Activated effector memory CD4-positive, alpha-beta T cell treated with anti-CD3 and anti-CD28 coated beads, Interleukin-2, amount 50 U/mL, for 16 hours (primary cell): ENCODE results near the gene PCBP4.

Experiments used
- DNase-seq: peaks from one replicate; pipeline ENCODE4 v3.0.0-alpha.2; 2020

The PCBP4 gene

DNA sequence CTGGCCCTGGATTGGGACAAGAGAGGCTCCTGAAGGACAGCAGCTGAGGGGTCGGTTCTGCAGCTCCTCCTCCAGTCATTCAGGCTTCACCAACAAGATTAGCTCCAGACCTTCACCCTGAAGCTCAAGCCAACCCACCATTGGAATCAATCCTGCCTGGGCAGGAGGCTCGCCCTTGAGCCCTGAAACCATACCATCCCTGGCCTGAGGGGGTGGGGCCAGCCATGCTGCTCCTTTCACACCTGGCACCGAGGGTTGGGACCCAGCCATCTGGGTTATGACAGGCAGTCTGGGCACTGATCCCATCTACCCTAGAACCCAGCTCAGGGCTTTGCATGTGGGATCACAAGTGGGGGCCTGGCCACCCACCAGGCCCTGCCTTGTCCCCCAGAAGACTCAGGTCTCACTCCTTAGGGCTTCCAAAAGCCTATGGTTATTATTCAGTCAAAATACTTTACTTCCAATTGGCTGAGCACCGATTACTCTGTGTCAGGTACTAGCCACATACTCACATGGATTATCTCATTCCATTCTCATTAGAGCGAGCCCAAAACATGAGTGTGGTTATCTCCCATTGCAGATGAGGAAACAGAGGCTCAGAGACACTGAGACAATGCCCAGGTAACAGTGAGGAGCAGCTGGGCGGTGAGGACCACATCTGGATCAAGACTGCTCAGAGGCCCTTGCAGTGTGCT is 3.5 kb upstream of the PCBP4 start:
- no peak for DNase-seq

GRCh38 chr3:51969841-51970240 is 2.6 kb upstream of the PCBP4 start:
- no peak for DNase-seq

DNA sequence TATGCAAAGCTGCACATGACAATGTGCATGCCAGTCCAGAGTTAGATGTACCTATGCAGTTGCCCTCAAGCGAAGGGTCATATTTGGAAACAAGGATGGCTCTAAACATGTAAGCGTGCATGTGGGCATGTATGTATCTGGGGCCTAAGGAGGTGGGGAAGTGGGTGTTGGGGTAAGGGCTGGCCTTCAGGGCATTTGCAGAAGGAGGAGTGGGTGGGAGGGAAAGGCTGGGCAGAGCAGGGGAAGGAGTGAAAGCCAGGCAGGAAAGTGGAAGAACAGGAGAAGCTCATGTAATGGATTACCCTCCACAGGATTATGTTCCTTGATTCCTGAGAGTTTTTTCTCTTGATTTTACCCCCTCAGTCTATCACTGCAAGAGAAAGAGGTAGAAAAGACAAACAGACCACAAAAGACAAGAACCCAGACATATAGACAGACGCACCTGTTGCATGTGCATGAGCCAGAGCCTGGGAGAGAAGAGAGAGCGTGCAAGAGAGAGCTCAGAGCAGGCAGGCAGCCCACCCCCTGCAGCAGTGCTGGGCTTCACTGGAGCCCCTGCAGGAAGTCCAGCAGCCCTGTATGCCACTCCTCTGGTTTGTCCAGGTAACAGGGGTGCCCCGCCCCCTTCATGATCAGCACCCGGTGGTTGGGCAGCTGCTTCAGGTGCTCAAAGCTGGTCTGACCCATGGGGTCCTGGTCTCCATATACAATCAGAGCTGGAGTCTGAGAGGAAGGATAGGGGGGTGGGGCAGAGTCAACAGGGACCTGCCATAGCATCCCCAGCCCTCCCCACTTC is 1.8 kb upstream of the PCBP4 start:
- DNase-seq = no peak

DNA sequence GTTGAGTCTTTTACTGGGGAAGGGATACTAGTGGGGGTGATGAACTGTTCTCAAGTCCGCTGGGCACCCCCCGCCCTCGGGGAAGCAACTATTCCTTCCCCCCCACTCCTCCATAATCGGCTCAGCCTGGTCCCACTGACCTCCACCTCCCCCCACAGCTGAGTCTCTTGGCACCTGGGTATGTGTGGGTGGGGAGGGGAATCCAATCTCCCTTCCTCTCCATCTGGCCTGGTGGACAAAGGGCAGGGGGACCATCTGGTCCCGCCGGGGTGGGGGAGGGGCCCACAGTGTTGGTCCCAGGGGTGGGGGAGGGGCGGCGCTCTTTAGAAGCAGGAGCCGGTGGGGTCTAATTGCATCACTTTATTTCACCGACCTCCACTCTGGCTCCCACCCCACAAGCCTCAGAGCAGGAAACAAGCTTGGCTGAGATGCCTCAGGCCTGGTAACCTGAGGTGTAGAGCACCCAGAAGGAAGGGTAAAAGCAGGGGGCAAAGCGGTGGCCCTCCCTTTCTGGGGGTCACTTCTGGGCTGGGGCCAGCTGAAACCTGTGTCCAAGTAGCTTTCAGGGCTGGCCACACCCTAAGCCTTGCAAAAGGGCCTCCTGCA is 1.0 kb upstream of the PCBP4 start:
- no peak for DNase-seq

GRCh38 chr3:51966922-51967383 is 301 bp downstream of the PCBP4 start:
- DNase-seq = no peak

GRCh38 chr3:51966486-51966885 is 768 bp downstream of the PCBP4 start:
- DNase-seq = no peak

DNA sequence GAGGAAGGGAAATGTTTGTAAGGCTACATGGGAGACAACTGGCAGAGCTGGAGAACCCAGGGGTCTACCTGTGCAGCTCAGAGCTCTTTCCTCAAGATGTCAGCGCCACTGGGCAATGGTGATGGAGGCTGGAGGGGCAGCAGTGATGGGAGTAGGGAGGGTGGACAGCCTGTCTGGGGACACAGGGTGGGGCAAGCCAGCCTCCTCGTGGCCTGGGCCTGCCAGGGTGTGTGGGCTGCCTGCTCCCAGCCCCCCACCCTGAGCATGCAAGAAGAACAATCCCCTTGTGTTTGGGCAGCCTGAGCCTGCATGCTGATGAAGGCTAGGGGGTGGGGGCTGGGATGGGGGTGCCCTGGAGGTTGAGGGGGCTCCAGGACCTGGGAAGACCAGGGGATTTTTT is 1.2 kb downstream of the PCBP4 start:
- no peak for DNase-seq

- DNase-seq = no peak
Measured at GRCh38 chr3:51964521-51964920, 2.7 kb downstream of the PCBP4 start.

- no peak for DNase-seq
Measured at GRCh38 chr3:51963951-51964451, 3.3 kb downstream of the PCBP4 start.

- DNase-seq = no peak
Measured at GRCh38 chr3:51962854-51963530, 4.3 kb downstream of the PCBP4 start.

DNA sequence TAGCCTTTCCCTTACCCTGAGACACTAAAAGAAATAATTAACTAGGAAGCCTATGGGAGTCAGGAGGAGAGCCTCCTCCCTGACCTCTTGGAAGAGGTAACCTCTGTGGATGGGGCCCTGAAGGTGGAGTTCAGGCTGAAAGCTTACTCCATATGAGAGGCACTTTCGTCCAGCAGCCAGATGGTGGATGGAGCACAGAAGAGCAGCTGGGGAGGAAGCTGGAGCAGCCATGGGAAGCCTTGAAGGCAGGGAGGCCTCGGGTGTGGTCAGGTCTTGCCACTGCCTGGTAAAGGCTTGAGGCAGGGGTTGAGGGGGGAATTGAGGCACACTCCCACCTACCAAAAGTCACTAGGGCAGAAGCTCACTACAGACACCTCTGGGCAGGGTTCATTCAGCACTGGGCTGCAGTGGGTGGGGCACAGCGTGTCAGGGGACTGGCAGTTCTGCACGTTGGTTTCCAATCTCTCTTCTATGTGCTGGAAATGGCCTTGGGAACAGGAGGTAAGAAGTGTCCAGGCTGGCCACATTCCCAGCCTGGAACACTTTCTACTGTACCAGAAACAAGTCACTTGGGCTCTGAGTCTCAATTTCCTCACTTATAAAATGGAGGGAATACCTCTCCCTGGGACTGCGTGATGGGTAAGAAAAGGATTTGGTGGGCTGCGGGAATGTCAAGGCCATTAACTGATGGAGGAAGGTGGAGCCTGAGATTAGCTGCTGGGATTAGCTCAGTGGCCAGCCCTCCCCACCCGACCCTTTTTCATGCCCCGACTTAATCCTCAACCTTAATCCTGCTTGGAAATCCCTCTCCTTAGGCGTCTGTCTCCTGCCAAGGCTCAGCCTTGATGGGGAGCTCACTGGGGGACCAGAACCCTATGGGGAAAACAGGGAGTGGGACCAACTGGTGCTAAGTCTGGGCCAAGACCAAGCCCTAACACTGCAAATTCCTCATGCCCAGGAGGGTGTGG is 5.4 kb downstream of the PCBP4 start:
- no peak for DNase-seq

GRCh38 chr3:51961011-51961410 is 6.2 kb downstream of the PCBP4 start:
- no peak for DNase-seq

- no peak for DNase-seq
Measured at GRCh38 chr3:51960386-51960785, 6.9 kb downstream of the PCBP4 start.

- DNase-seq = no peak
Measured at GRCh38 chr3:51959651-51960050, 7.6 kb downstream of the PCBP4 start.

DNA sequence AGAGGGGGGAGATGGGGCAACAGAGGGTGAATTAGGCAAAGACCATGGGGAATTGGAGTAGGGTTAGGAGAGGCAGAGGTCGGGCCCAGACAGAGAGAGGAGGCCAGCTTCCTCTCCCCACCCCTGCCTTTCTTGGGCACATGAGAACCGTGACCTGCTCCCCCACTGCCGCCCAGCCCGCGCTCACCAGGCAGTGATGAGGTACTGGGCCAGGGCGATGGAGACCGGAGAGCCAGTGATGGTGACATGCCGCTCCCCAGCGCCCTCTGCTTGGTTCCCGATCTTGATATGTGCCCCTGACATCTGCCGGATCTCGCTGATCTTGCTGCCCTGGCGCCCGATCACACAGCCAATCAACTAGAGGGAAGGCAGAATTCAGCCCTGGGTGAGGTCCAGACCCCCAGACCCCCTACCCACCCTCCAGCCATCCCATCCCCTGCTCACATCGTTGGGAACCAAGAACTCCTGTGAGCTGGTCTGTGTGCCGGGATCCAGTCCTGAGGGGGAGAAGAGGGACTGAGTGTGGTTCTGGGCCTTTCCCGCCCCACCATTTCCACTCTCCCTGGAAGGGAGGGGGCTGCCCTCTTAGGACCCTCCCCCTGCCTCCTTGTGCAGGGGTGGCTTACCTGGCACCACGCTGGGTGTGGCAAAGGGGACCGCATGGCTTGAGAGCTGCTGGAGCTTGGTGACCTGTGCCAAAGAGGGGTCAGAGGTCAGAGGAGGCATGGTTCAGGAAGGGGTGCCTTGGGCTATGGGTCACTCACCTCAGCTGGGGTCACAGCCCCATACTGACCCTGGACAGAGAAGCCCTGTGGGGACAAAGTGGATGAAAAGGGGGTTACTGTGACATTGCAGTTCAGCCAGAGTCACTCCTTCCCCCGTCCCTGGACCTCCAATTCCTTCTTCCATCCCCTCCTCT is 8.4 kb downstream of the PCBP4 start:
- no peak for DNase-seq

DNA sequence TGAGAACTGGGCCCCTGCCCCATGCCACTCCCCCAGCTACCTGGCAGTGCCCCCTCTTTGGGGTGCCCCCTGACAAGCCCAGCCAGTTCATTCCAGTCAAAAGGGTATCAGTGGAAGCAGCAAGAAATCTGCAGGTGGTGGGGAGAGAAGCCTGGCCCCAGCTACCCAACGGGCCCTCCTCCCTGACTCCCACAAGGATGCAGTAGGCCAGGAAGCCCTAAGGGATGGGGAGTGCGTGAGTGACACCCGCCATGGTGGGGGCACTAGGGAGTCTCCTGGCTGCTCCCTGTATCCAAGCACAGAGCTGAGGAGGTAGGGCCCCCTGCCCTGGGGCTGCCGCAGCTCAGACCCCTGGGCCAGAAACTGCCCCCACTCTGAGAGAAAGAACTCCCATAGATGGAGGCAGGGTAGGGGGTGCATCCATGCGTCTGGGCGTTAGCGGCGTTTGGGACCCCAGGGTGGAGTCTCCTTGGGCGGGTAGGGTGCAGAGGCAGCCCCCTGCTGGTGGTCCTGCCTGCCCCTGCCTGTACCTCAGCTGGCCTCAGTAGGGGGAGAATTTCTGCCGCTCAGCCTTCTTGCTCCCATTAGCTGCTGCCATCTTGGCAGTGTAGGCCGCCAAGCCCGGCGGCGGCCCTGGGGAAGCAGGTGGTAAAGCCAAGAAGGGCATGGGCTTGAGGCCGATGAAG is 9.6 kb downstream of the PCBP4 start:
- no peak for DNase-seq

DNA sequence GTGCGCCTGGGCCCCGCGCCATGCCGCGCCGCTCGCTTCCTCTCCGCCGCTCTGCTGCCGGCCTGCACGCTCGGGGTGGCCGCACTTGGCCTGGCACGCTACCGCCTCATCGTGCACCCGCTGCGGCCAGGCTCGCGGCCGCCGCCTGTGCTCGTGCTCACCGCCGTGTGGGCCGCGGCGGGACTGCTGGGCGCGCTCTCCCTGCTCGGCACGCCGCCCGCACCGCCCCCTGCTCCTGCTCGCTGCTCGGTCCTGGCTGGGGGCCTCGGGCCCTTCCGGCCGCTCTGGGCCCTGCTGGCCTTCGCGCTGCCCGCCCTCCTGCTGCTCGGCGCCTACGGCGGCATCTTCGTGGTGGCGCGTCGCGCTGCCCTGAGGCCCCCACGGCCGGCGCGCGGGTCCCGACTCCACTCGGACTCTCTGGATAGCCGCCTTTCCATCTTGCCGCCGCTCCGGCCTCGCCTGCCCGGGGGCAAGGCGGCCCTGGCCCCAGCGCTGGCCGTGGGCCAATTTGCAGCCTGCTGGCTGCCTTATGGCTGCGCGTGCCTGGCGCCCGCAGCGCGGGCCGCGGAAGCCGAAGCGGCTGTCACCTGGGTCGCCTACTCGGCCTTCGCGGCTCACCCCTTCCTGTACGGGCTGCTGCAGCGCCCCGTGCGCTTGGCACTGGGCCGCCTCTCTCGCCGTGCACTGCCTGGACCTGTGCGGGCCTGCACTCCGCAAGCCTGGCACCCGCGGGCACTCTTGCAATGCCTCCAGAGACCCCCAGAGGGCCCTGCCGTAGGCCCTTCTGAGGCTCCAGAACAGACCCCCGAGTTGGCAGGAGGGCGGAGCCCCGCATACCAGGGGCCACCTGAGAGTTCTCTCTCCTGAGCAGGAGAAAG is 11.1 kb downstream of the PCBP4 start:
- peak; percentile 74 for DNase-seq

GRCh38 chr3:51955175-51955892 is 11.9 kb downstream of the PCBP4 start, which contains the start of gene GPR62:
Gene GPR62, plus strand, starts transcription at chr3:51955381. Its CDS starts 272 bp downstream, at chr3:51955653.
- DNase-seq = no peak
